Neural cell (in vitro differentiated cells): ENCODE results near the gene KIFC3. TPM values are rescaled to one million over a fixed set of nuclear protein-coding genes. Genes with fewer than 3 reads are reported as not detected.

Experiments used
- H2AFZ ChIP-seq: fragments of 200-600, 300-800 bp; sonication (generic), shearing (Covaris generic); 2 replicates; pipeline ENCODE4 v1.6.0; 2014; ENCODE audit warnings: low read depth, mild to moderate bottlenecking, antibody characterized with exemption, low read length, moderate library complexity
- H3F3A ChIP-seq: fragments of 200-600 bp; shearing (Covaris generic); 2 replicates; pipeline ENCODE4 v1.6.1; 2016; ENCODE audit warnings: mild to moderate bottlenecking, moderate library complexity, mixed read lengths, antibody characterized with exemption, low read length; ENCODE audit not compliant: insufficient read depth, poor library complexity, severe bottlenecking
- H3K27ac ChIP-seq: fragments of 200-600, 300-800 bp; sonication (generic), shearing (Covaris generic); 2 replicates; pipeline ENCODE4 v1.5.1; 2014; ENCODE audit warnings: mild to moderate bottlenecking, low read length, moderate library complexity
- H3K27me3 ChIP-seq: fragments of 300-800, 200-600 bp; sonication (generic), shearing (Covaris generic); 2 replicates; pipeline ENCODE4 v1.6.0; 2014; ENCODE audit warnings: mild to moderate bottlenecking, low read depth, low read length, moderate library complexity; ENCODE audit not compliant: insufficient read depth
- H3K36me3 ChIP-seq: fragments of 300-800, 200-600 bp; sonication (generic), shearing (Covaris generic); 2 replicates; pipeline ENCODE4 v1.5.1; 2014; ENCODE audit warnings: mild to moderate bottlenecking, antibody characterized with exemption, low read length, moderate library complexity; ENCODE audit not compliant: insufficient read depth
- H3K4me2 ChIP-seq: fragments of 300-800, 200-600 bp; sonication (generic), shearing (Covaris generic); 2 replicates; pipeline ENCODE4 v1.6.0; 2014; ENCODE audit warnings: mild to moderate bottlenecking, low read length
- H3K4me3 ChIP-seq: fragments of 300-800, 200-600 bp; sonication (generic), shearing (Covaris generic); 2 replicates; pipeline ENCODE4 v1.5.1; 2014; ENCODE audit warnings: mild to moderate bottlenecking, low read length, moderate library complexity
- H3K79me2 ChIP-seq: fragments of 200-600 bp; shearing (Covaris generic); replicated peaks from 2 replicates; pipeline ENCODE4 v1.6.0; 2014; ENCODE audit warnings: mild to moderate bottlenecking, low read length, moderate library complexity; ENCODE audit not compliant: insufficient read depth
- H3K9ac ChIP-seq: fragments of 300-800, 200-600 bp; sonication (generic), shearing (Covaris generic); 2 replicates; pipeline ENCODE4 v1.6.1; 2016; ENCODE audit warnings: mild to moderate bottlenecking, low read length, mixed read lengths
- H3K9me2 ChIP-seq: fragments of 200-600 bp; shearing (Covaris generic); 2 replicates; pipeline ENCODE4 v1.6.1; 2016; ENCODE audit warnings: mild to moderate bottlenecking, low read length, mixed read lengths; ENCODE audit not compliant: insufficient read depth
- H3K9me3 ChIP-seq: fragments of 200-600, 300-800 bp; sonication (generic), shearing (Covaris generic); 2 replicates; pipeline ENCODE4 v1.6.1; 2016; ENCODE audit warnings: mild to moderate bottlenecking, mixed run types, low read length, moderate library complexity, mixed read lengths
- H4K20me1 ChIP-seq: fragments of 200-600 bp; shearing (Covaris generic); 2 replicates; pipeline ENCODE4 v1.6.1; 2016; ENCODE audit warnings: mild to moderate bottlenecking, mixed run types; ENCODE audit not compliant: insufficient read depth
- CTCF ChIP-seq: fragments of 450-650 bp; IDR thresholded peaks from 2 replicates; pipeline ENCODE4 v1.5.1; 2014; ENCODE audit warnings: antibody characterized with exemption, mild to moderate bottlenecking, moderate library complexity; ENCODE audit not compliant: poor library complexity, severe bottlenecking
- EP300 ChIP-seq: fragments of 450-650 bp; conservative IDR thresholded peaks from 2 replicates; pipeline ENCODE4 v1.6.1; 2014; ENCODE audit warnings: antibody characterized with exemption, mild to moderate bottlenecking, moderate library complexity; ENCODE audit not compliant: poor library complexity, severe bottlenecking
- EZH2 ChIP-seq: fragments of 200-600, 300-800 bp; shearing (Covaris generic), sonication (generic); IDR thresholded peaks from 2 replicates; pipeline ENCODE4 v1.6.1; 2014; ENCODE audit warnings: antibody characterized with exemption, low read length, borderline replicate concordance, mild to moderate bottlenecking; ENCODE audit not compliant: insufficient read depth, poor library complexity, severe bottlenecking
- MXI1 ChIP-seq: fragments of 450-650 bp; conservative IDR thresholded peaks from 2 replicates; pipeline ENCODE4 v1.6.1; 2014; ENCODE audit warnings: antibody characterized with exemption, mild to moderate bottlenecking; ENCODE audit not compliant: poor library complexity, severe bottlenecking
- POLR2AphosphoS5 ChIP-seq: IDR thresholded peaks from 2 replicates; pipeline ENCODE4 v1.6.1; 2012
- RAD21 ChIP-seq: fragments of 450-650 bp; conservative IDR thresholded peaks from 2 replicates; pipeline ENCODE4 v1.6.1; 2014; ENCODE audit warnings: antibody characterized with exemption, mild to moderate bottlenecking, moderate library complexity
- REST ChIP-seq: IDR thresholded peaks from 2 replicates; pipeline ENCODE4 v1.6.1; 2012; ENCODE audit warnings: borderline replicate concordance
- SMC3 ChIP-seq: fragments of 450-650 bp; conservative IDR thresholded peaks from 2 replicates; pipeline ENCODE4 v1.6.1; 2014; ENCODE audit warnings: antibody characterized with exemption, mild to moderate bottlenecking, moderate library complexity; ENCODE audit not compliant: poor library complexity
- TAF1 ChIP-seq: IDR thresholded peaks from 2 replicates; pipeline ENCODE4 v1.6.1; 2012; ENCODE audit warnings: low read depth
- polyA plus RNA-seq: library from polyadenylated mRNA; depleted of rRNA; stranded (reverse); fragments of >200 nt; gene quantifications from 2 replicates; pipeline ENCODE4 v1.2.3, GENCODE V29; 2014

KIFC3 gene
- polyA plus RNA-seq, 1 donor from 2014 or later = 29.7 TPM

- TF ChIP-seq RAD21 (no peak), CTCF (no peak), TAF1 (no peak), SMC3 (no peak), EP300 (no peak), POLR2AphosphoS5 (no peak), REST (no peak), EZH2 (no peak), MXI1 (no peak)
- no peaks in the 10 kb centered on the region for H4K20me1 ChIP-seq
- no peak overlapping the region for H3K4me3 ChIP-seq
- no peak overlapping the region for H2AFZ ChIP-seq
- H3K36me3 ChIP-seq = no peaks in the 10 kb centered on the region
- H3K9me3 ChIP-seq = no peaks in the 10 kb centered on the region
- no peak overlapping the region for H3K9ac ChIP-seq
- no peaks in the 10 kb centered on the region for H3K27me3 ChIP-seq
- H3K27ac ChIP-seq = no peak overlapping the region
- H3K4me2 ChIP-seq = no peak overlapping the region
- no peaks in the 10 kb centered on the region for H3K9me2 ChIP-seq
- H3F3A ChIP-seq = no peaks in the 10 kb centered on the region
- no peaks in the 10 kb centered on the region for H3K79me2 ChIP-seq
Observed at GRCh38 chr16:57752581-57753447, 49.5 kb downstream of the KIFC3 start.

- Histone ChIP-seq H3K4me2 (no peak overlapping the region), H3K9ac (no peak overlapping the region), H3K4me3 (no peak overlapping the region), H3K9me3 (no peaks in the 10 kb centered on the region), H3K27me3 (no peaks in the 10 kb centered on the region), H2AFZ (no peak overlapping the region), H3K79me2 (no peaks in the 10 kb centered on the region), H3K27ac (no peak overlapping the region), H3K36me3 (no peaks in the 10 kb centered on the region), H4K20me1 (no peaks in the 10 kb centered on the region), H3K9me2 (no peaks in the 10 kb centered on the region), H3F3A (no peaks in the 10 kb centered on the region)
- TF ChIP-seq SMC3 = no peak
- no peak for TF ChIP-seq TAF1
- TF ChIP-seq MXI1 = no peak
- no peak for TF ChIP-seq CTCF
- TF ChIP-seq EZH2 = no peak
- TF ChIP-seq EP300 = no peak
- TF ChIP-seq POLR2AphosphoS5 = no peak
- TF ChIP-seq REST = no peak
Observed at GRCh38 chr16:57752203-57752580, 50.1 kb downstream of the KIFC3 start.
